ENCODE measurements around the gene ZNF775. TPM values are rescaled to one million over a fixed set of nuclear protein-coding genes. Genes with fewer than 3 reads are reported as not detected.
A peak's percentile ranks its signal among the peaks of the same experiment; 100 is the strongest.

Gene ZNF775
- total RNA-seq, 1 donor from 2014 or later: 13.3 TPM

DNA sequence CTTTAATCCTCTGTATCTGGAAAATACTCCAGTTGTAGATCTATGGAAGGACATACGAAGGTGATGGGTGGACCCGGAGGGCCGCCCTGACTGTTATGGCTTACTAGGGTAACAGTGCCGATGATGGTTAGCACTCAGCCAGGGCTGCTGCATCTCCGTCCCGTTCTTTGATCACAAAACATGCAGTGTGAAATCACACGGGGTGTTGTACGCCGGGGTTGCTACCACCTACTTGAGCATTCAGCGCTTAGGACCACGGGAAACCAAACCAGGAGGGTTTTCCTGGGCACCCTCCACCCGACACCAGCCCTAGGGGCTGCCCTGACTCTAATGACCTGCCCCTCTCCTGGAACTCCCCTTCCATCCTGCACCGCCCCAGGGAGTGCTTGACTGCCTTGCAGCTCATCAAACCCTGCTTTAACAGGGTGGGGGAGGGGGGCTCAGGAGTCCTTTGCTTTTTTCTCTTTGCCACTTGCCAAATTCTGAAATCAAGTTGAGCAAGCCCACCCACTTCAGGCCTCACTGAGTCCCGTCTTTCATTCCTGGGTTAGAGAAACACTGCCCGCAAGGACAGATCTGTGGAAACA, 20.4 kb downstream of the ZNF775 start:
- DNase-seq (ENCODE audit: low spot score in 2 of 2, unreplicated experiment in 2 of 2): no peak
- Mint-ChIP-seq H3K27ac (no peak overlapping the region), H3K9me3 (no peaks in the 10 kb centered on the region), H3K4me3 (no peak overlapping the region), H3K4me1 (peaks cover 41% of the 10 kb centered on the region), H3K27me3 (ENCODE audit: low read depth) (no peaks in the 10 kb centered on the region), H3K36me3 (peaks cover 11% of the 10 kb centered on the region)
- TF ChIP-seq, protein P1, sequence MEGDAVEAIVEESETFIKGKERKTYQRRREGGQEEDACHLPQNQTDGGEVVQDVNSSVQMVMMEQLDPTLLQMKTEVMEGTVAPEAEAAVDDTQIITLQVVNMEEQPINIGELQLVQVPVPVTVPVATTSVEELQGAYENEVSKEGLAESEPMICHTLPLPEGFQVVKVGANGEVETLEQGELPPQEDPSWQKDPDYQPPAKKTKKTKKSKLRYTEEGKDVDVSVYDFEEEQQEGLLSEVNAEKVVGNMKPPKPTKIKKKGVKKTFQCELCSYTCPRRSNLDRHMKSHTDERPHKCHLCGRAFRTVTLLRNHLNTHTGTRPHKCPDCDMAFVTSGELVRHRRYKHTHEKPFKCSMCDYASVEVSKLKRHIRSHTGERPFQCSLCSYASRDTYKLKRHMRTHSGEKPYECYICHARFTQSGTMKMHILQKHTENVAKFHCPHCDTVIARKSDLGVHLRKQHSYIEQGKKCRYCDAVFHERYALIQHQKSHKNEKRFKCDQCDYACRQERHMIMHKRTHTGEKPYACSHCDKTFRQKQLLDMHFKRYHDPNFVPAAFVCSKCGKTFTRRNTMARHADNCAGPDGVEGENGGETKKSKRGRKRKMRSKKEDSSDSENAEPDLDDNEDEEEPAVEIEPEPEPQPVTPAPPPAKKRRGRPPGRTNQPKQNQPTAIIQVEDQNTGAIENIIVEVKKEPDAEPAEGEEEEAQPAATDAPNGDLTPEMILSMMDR (IDR thresholded peaks at IDR 0.05; ENCODE audit: unreplicated experiment): no peak

DNA sequence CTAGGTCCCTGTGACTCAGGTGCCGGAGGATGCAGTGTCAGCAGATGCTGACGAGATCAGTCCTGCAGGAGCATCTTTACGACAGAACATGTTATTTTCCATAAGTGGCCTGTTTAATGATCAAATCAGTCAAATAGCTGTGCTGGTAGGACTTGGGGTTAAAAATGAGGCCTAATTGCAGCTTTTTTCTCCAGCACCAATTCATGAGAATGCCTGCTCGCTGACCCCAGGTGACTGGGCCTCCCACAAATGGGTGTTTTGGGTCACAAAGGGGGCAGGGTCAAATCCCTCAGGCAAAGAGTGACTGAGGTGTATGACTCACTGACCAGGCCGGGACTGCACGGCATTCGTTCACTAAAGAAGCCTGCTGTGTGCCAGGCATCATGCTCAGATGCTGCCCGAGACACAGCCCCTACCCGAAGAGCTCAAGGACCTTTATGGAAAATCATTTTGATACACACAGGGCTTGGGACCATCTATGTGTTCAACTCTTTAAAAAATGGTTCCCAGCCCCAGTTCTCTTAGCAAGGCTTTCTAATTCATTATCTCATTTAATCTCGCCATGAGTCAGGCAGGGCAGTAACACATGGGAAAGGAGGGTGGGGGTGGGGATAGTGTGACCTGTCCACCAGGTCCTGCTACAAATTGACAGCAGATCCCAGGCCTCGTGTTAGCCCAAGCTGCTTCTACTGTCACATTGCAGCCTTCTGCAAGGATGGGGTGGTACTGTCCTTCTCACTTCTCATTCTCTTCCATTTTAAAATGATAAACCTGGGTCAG, 21.1 kb downstream of the ZNF775 start:
- Mint-ChIP-seq H3K9me3 (no peaks in the 10 kb centered on the region), H3K36me3 (peaks cover 11% of the 10 kb centered on the region), H3K27ac (no peak overlapping the region), H3K4me1 (peaks cover 43% of the 10 kb centered on the region), H3K27me3 (ENCODE audit: low read depth) (no peaks in the 10 kb centered on the region), H3K4me3 (no peak overlapping the region)
- DNase-seq (ENCODE audit: low spot score in 2 of 2, unreplicated experiment in 2 of 2): no peak
- TF ChIP-seq, protein P1 (IDR thresholded peaks at IDR 0.05; ENCODE audit: unreplicated experiment): no peak

DNA sequence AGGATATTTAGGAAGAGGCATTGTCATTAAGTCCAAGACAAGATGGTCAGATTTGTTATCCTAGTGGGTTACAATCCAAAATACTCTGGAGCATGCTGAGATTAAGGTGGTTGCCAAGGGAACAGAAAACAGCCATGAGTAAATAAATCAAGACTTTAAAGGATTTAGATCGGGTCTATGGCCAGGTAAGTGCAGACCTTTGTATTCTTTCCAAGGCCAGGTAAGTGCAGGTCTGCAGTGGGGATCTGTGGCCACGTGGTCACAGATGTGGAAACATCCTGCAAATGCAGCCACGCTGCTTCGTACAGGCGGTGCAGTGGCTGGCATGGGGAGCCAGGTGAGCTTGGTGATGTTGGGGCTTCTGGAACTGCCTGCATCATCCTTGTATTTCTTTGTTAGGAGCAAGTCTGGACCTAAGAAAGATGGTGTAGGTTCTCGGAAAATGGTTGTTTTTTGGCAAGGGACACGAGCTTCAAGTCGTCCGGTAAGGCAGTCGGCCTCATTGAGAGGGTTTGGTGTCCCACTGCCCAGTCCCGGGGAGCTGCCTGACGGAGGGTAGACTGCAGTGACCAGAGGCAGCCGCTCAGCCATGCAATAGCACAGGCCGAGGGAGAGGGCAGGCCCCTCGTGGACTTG, 21.8 kb downstream of the ZNF775 start:
- Mint-ChIP-seq H3K4me1 (peaks cover 47% of the 10 kb centered on the region), H3K36me3 (peaks cover 11% of the 10 kb centered on the region), H3K4me3 (no peak overlapping the region), H3K27ac (no peak overlapping the region), H3K9me3 (no peaks in the 10 kb centered on the region), H3K27me3 (ENCODE audit: low read depth) (no peaks in the 10 kb centered on the region)
- TF ChIP-seq, protein P1 (IDR thresholded peaks at IDR 0.05; ENCODE audit: unreplicated experiment): no peak
- DNase-seq (ENCODE audit: low spot score in 2 of 2, unreplicated experiment in 2 of 2): no peak

DNA sequence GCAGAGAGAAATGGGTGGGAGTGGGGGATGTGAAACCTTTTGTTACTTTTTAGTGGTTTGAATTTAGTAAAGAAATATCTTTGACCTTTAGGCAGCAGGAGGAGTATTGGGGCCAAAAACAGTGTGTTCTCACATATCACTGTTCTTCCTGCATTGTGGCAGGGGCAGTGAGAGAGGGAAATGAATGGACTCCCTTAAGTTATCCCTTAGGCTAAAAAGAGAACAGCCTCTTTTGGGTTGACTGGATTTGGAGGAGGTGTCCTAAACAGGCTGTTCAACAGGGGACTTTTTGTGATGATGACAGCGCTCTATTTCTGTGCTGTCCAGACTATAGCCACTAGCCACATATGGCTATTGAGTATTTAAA, 22.3 kb downstream of the ZNF775 start:
- peaks cover 52% of the 10 kb centered on the region for H3K4me1 Mint-ChIP-seq
- TF ChIP-seq, protein P1 (IDR thresholded peaks at IDR 0.05; ENCODE audit: unreplicated experiment): no peak
- H3K27me3 Mint-ChIP-seq (ENCODE audit: low read depth): no peaks in the 10 kb centered on the region
- H3K9me3 Mint-ChIP-seq: no peaks in the 10 kb centered on the region
- no peak overlapping the region for H3K4me3 Mint-ChIP-seq
- peaks cover 7% of the 10 kb centered on the region for H3K36me3 Mint-ChIP-seq
- no peak for DNase-seq (ENCODE audit: low spot score in 2 of 2, unreplicated experiment in 2 of 2)
- H3K27ac Mint-ChIP-seq: no peak overlapping the region

DNA sequence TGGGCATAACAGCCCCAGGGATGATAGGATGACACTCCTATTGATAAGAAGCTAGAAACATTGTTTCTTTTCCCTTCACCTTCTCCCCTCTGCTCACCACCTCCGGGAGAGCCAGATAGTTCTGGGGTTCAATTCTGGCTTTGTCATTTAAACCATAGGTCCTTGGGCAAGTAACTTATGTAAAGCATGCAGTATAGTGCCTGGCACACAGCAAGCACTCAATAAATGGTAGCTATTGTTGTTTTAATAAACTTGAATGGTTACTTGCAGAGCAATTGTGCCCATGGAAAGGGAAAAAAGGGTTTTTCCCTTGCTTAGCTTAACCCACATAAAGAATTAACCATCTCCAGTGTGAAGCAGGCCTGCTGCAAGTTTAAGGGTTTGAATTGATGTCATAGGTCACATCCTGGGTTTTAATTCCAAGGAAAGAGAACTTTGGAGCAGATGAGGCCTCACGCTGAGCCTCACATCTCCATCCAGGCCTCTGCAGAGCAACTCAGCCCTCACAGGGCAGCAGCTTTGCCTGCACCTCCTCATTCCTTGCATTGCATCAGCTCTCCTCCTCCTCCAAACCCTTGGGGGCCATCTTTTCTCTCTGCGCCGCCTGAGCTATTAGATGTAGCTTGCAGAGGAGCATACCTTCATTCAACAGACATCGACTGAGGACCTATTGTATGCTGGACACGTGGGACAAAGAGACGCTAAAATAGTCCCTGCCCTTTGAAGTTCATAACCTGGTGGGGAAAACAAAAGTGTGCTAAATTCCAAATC, 22.9 kb downstream of the ZNF775 start:
- Mint-ChIP-seq H3K36me3 (peaks cover 8% of the 10 kb centered on the region), H3K4me1 (peaks cover 58% of the 10 kb centered on the region), H3K9me3 (no peaks in the 10 kb centered on the region), H3K4me3 (peak overlapping the region; percentile 2), H3K27ac (no peak overlapping the region), H3K27me3 (ENCODE audit: low read depth) (no peaks in the 10 kb centered on the region)
- TF ChIP-seq, protein P1 (IDR thresholded peaks at IDR 0.05; ENCODE audit: unreplicated experiment): no peak
- DNase-seq (ENCODE audit: low spot score in 2 of 2, unreplicated experiment in 2 of 2): no peak

Data from mesothelial cell of epicardium (in vitro differentiated cells).